HEK293 (cell line): Measurements from ENCODE around the gene LACRT.

Experiments used
- GLI2 ChIP-seq: fragments of 450-650 bp; formaldehyde crosslinking; IDR thresholded peaks from 2 replicates; pipeline ENCODE4; 2017; ENCODE audit warnings: missing biosample characterization, missing genetic modification characterization, low read depth, borderline replicate concordance
- KLF9 ChIP-seq: fragments of 450-650 bp; formaldehyde crosslinking; IDR thresholded peaks from 2 replicates; pipeline ENCODE4 v1.5.1; 2016; ENCODE audit warnings: missing biosample characterization, missing genetic modification characterization, low read depth
- ZNF530 ChIP-seq: fragments of 450-650 bp; formaldehyde crosslinking; IDR thresholded peaks from 2 replicates; pipeline ENCODE4 v1.5.1; 2016; ENCODE audit warnings: low read depth, missing biosample characterization, missing genetic modification characterization
- TF ChIP-seq, protein P1 (sequence below): fragments of 450-650 bp; formaldehyde crosslinking; IDR thresholded peaks from 2 replicates; pipeline ENCODE4 v1.5.1; 2016; ENCODE audit warnings: missing biosample characterization, missing genetic modification characterization
- TF ChIP-seq, protein P2 (sequence below): fragments of 450-650 bp; formaldehyde crosslinking; IDR thresholded peaks from 2 replicates; pipeline ENCODE4 v1.5.1; 2017; ENCODE audit warnings: missing biosample characterization, missing genetic modification characterization
- TF ChIP-seq, protein P3 (sequence below): sonication (generic); formaldehyde crosslinking; IDR thresholded peaks from 2 replicates; pipeline ENCODE4 v1.8.1; 2022; ENCODE audit warnings: mild to moderate bottlenecking, moderate library complexity, missing genetic modification reagents
- TF ChIP-seq, protein P4 (sequence below): fragments of 450-650 bp; formaldehyde crosslinking; IDR thresholded peaks from 2 replicates; pipeline ENCODE4 v1.5.1; 2016; ENCODE audit warnings: missing biosample characterization, missing genetic modification characterization
- TF ChIP-seq, protein P5 (sequence below): fragments of 450-650 bp; IDR thresholded peaks from 2 replicates; pipeline ENCODE4 v1.5.1; 2018; ENCODE audit warnings: missing biosample characterization, missing genetic modification characterization

DNA sequence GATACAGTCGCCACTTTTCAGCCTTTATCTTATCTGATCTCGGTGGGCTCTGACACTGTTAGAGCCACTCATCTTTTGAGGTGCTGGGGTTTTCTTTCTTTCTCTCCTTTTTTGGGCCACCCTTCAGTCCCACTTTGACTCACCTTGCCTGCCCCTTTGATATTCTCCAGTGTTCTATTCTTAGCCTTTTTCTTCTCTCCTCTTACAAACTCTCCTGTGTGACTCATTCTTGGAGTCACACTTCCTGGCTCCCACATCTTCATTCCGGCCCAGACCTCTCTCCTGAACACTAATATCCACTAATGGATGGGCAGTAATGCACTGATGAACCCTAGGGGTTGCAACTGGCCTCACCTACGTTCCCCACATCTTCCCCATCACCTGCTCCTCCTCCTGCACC lies 15.7 kb upstream of the LACRT start:
- TF ChIP-seq GLI2 (tag by site-specific recombination) (no peak), ZNF530 (tag by site-specific recombination) (no peak), KLF9 (tag by site-specific recombination) (no peak)
- TF ChIP-seq, protein P1, sequence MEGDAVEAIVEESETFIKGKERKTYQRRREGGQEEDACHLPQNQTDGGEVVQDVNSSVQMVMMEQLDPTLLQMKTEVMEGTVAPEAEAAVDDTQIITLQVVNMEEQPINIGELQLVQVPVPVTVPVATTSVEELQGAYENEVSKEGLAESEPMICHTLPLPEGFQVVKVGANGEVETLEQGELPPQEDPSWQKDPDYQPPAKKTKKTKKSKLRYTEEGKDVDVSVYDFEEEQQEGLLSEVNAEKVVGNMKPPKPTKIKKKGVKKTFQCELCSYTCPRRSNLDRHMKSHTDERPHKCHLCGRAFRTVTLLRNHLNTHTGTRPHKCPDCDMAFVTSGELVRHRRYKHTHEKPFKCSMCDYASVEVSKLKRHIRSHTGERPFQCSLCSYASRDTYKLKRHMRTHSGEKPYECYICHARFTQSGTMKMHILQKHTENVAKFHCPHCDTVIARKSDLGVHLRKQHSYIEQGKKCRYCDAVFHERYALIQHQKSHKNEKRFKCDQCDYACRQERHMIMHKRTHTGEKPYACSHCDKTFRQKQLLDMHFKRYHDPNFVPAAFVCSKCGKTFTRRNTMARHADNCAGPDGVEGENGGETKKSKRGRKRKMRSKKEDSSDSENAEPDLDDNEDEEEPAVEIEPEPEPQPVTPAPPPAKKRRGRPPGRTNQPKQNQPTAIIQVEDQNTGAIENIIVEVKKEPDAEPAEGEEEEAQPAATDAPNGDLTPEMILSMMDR (tag by site-specific recombination): no peak
- TF ChIP-seq, protein P2, sequence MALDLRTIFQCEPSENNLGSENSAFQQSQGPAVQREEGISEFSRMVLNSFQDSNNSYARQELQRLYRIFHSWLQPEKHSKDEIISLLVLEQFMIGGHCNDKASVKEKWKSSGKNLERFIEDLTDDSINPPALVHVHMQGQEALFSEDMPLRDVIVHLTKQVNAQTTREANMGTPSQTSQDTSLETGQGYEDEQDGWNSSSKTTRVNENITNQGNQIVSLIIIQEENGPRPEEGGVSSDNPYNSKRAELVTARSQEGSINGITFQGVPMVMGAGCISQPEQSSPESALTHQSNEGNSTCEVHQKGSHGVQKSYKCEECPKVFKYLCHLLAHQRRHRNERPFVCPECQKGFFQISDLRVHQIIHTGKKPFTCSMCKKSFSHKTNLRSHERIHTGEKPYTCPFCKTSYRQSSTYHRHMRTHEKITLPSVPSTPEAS (tag by site-specific recombination): no peak
- TF ChIP-seq, protein P3, sequence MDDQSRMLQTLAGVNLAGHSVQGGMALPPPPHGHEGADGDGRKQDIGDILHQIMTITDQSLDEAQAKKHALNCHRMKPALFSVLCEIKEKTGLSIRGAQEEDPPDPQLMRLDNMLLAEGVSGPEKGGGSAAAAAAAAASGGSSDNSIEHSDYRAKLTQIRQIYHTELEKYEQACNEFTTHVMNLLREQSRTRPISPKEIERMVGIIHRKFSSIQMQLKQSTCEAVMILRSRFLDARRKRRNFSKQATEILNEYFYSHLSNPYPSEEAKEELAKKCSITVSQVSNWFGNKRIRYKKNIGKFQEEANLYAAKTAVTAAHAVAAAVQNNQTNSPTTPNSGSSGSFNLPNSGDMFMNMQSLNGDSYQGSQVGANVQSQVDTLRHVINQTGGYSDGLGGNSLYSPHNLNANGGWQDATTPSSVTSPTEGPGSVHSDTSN (CRISPR knock-in tag): no peak
- TF ChIP-seq, protein P4, sequence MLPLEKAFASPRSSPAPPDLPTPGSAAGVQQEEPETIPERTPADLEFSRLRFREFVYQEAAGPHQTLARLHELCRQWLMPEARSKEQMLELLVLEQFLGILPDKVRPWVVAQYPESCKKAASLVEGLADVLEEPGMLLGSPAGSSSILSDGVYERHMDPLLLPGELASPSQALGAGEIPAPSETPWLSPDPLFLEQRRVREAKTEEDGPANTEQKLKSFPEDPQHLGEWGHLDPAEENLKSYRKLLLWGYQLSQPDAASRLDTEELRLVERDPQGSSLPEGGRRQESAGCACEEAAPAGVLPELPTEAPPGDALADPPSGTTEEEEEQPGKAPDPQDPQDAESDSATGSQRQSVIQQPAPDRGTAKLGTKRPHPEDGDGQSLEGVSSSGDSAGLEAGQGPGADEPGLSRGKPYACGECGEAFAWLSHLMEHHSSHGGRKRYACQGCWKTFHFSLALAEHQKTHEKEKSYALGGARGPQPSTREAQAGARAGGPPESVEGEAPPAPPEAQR (tag by site-specific recombination): no peak
- TF ChIP-seq, protein P5, sequence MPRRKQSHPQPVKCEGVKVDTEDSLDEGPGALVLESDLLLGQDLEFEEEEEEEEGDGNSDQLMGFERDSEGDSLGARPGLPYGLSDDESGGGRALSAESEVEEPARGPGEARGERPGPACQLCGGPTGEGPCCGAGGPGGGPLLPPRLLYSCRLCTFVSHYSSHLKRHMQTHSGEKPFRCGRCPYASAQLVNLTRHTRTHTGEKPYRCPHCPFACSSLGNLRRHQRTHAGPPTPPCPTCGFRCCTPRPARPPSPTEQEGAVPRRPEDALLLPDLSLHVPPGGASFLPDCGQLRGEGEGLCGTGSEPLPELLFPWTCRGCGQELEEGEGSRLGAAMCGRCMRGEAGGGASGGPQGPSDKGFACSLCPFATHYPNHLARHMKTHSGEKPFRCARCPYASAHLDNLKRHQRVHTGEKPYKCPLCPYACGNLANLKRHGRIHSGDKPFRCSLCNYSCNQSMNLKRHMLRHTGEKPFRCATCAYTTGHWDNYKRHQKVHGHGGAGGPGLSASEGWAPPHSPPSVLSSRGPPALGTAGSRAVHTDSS (tag by site-specific recombination): no peak
